IgD-negative memory B cell (primary cell): ENCODE measurements around the gene MEF2B. TPM values are rescaled to one million over a fixed set of nuclear protein-coding genes. Genes with fewer than 3 reads are reported as not detected.

Source experiments
- H3K27ac Mint-ChIP-seq, 3 donors: one replicate each; pipeline ENCODE4 v1.8.0; 2020 to 2022; ENCODE audit warnings: mild to moderate bottlenecking in 3 of 3, mixed read lengths in 3 of 3, moderate library complexity in 1 of 3
- H3K27me3 Mint-ChIP-seq: one replicate; pipeline ENCODE4 v1.8.0; 2021; ENCODE audit warnings: mixed read lengths
- H3K36me3 Mint-ChIP-seq: one replicate; pipeline ENCODE4 v1.8.0; 2020; ENCODE audit warnings: mild to moderate bottlenecking, mixed read lengths
- H3K4me1 Mint-ChIP-seq, 3 donors: one replicate each; pipeline ENCODE4 v1.8.0; 2020 to 2022; ENCODE audit warnings: mixed read lengths in 3 of 3, mild to moderate bottlenecking in 1 of 3
- H3K4me3 Mint-ChIP-seq, 4 donors: one replicate each; pipeline ENCODE4 v1.8.0; 2020 to 2022; ENCODE audit warnings: mild to moderate bottlenecking in 4 of 4, mixed read lengths in 4 of 4, moderate library complexity in 3 of 4
- H3K9me3 Mint-ChIP-seq, 3 donors: one replicate each; pipeline ENCODE4 v1.8.0; 2020 to 2021; ENCODE audit warnings: mixed read lengths in 3 of 3, mild to moderate bottlenecking in 1 of 3
- polyA plus RNA-seq: library from polyadenylated mRNA; unstranded; fragments of 300-500 nt; fragmentation: Illumina TruSeq; gene quantifications from one replicate; pipeline ENCODE4 v1.2.3, GENCODE V29; 2021

MEF2B gene
- polyA plus RNA-seq, 1 donor from 2014 or later: 1.8 TPM

- Mint-ChIP-seq H3K27ac (peak overlapping the region in 2 of 3 donors; percentile 21 to 57), H3K9me3 (peaks cover 0 to 4% (median 4%) of the 10 kb centered on the region in 3 donors), H3K27me3 (peaks cover 12% of the 10 kb centered on the region), H3K36me3 (no peaks in the 10 kb centered on the region), H3K4me1 (peaks cover 20 to 24% (median 23%) of the 10 kb centered on the region in 3 donors), H3K4me3 (peak overlapping the region in 2 of 4 donors; percentile 22 to 69)
Measured at GRCh38 chr19:19205416-19206410, 35.6 kb upstream of the MEF2B start.

DNA sequence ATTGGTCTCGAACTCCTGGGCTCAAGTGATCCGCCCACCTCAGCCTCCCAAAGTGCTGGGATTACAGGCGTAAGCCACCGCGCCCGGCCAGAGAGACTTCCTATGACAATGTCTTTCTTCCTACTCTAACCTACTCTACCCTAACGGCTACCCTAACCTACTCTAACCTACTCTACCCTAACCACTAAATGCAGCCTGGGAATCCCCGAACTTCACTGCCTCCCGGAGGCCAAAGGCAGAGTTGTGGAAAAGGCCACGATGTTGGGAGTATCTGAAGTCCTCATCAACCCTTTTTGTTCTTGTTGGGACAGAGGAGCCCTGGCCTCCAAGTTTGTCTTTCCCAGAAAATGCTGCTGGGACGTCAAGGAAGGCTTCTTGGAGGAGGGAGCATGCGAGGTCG lies 34.1 kb upstream of the MEF2B start:
- Mint-ChIP-seq H3K27me3 (peaks cover 8% of the 10 kb centered on the region), H3K27ac (peak overlapping the region in 1 of 3 donors; percentile 96), H3K4me1 (peaks cover 22 to 24% (median 23%) of the 10 kb centered on the region in 3 donors), H3K4me3 (peak overlapping the region; percentile 67 to 96 (median 81)), H3K9me3 (peaks cover 0 to 4% (median 4%) of the 10 kb centered on the region in 3 donors), H3K36me3 (no peaks in the 10 kb centered on the region)

DNA sequence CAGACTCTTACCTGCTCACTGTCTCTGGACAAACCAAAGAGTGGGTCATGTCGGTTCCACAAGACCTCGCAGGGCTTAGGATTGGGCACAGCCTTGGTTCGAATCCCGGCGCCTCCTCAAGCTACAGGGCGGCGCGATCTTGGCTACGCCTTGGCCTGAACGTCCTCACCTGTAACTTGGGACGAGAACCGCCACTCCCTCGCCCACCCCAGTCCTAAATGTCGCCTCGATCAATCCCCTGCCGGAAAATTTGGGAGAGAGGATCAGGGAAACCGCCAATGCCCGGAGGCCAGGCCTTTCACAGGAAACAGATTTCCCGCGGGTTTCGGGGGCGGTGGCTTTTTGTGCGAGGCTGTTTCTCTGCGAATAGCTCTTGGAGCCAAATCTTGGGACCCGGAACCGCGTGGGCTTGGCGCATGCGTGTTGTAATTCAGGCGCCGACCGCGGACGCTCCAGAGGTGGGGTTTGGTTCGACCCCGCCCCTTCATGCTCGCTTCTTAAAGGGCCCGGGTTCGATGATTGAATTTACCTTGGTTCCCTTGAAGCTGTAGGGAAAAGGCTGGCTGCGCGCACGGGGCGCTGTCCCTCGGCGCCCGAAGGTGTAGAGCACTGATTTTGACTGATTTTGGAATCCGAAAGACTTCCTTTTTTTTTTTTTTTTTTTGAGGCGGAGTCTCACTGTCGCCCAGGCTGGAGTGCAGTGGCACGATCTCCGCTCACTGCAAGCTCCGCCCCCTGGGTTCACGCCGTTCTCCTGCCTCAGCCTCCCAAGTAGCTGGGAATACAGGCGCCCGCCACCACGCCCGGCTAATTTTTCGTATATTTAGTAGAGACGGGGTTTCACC lies 33.2 kb upstream of the MEF2B start, which contains the start of gene NR2C2AP:
TSS of gene NR2C2AP (minus strand) at position 403 of the 845 bp plus-strand sequence. CDS start at position 49, 354 bp downstream.
- Mint-ChIP-seq H3K4me3 (peak within 1 kb of the TSS; percentile 91 to 99 (median 96)), H3K27ac (peak within 1 kb of the TSS; percentile 96 to 97 (median 96)), H3K27me3 (peaks cover 8% of the 10 kb centered on the region), H3K4me1 (peaks cover 22 to 24% (median 23%) of the 10 kb centered on the region in 3 donors), H3K36me3 (no peaks in the 10 kb centered on the region), H3K9me3 (peaks cover 0 to 4% (median 4%) of the 10 kb centered on the region in 3 donors)

- H3K36me3 Mint-ChIP-seq: no peaks in the 10 kb centered on the region
- peak overlapping the region; percentile 91 to 99 (median 96) for H3K4me3 Mint-ChIP-seq
- peaks cover 0 to 4% (median 2%) of the 10 kb centered on the region in 3 donors for H3K9me3 Mint-ChIP-seq
- H3K27ac Mint-ChIP-seq: peak overlapping the region; percentile 96 to 97 (median 96)
- peaks cover 19 to 22% (median 21%) of the 10 kb centered on the region in 3 donors for H3K4me1 Mint-ChIP-seq
- peaks cover 8% of the 10 kb centered on the region for H3K27me3 Mint-ChIP-seq
Measured at GRCh38 chr19:19202707-19203011, 32.6 kb upstream of the MEF2B start.

- H3K9me3 Mint-ChIP-seq: peaks cover 0 to 1% (median 0%) of the 10 kb centered on the region in 3 donors
- H3K4me3 Mint-ChIP-seq: peak overlapping the region; percentile 80 to 99 (median 94)
- peaks cover 14 to 15% (median 15%) of the 10 kb centered on the region in 3 donors for H3K4me1 Mint-ChIP-seq
- no peaks in the 10 kb centered on the region for H3K36me3 Mint-ChIP-seq
- H3K27me3 Mint-ChIP-seq: peaks cover 5% of the 10 kb centered on the region
- peak overlapping the region; percentile 96 to 97 (median 96) for H3K27ac Mint-ChIP-seq
Measured at GRCh38 chr19:19201697-19202630, 31.9 kb upstream of the MEF2B start.

GRCh38 chr19:19193926-19194325 lies 23.9 kb upstream of the MEF2B start:
- Mint-ChIP-seq H3K27me3 (no peaks in the 10 kb centered on the region), H3K27ac (peak overlapping the region in 2 of 3 donors; percentile 55 to 100), H3K9me3 (no peaks in the 10 kb centered on the region), H3K4me3 (peak overlapping the region; percentile 96 to 99 (median 97)), H3K4me1 (peaks cover 12 to 22% (median 19%) of the 10 kb centered on the region in 3 donors), H3K36me3 (no peaks in the 10 kb centered on the region)

DNA sequence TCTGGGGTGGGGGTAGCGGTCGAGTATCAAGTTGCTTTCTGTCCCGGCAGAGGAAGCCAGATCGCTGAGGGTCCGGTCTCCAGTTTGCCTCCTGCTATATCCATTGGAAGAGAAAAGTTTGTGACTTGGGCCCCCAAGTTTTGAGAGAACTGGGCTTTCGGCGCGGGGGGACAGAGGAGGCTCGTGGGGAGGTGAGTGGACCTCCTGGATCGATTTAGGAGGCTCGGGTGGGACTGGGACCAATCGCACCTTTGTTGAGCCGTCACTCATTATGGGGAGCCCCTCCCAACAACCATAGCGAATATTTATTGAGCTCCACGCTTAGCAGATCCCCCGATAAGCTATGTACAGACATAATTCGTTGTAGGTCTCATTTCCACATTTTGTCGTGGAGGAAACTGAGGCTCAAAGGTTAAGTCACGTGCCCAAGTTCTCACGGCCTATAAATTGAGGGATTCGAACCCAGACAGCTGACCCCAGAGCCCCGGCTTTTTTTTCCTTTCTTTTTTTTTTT lies 22.9 kb upstream of the MEF2B start:
- H3K27me3 Mint-ChIP-seq: no peaks in the 10 kb centered on the region
- H3K9me3 Mint-ChIP-seq: no peaks in the 10 kb centered on the region
- peaks cover 12 to 22% (median 19%) of the 10 kb centered on the region in 3 donors for H3K4me1 Mint-ChIP-seq
- H3K27ac Mint-ChIP-seq: peak overlapping the region; percentile 99 to 100 (median 100)
- no peaks in the 10 kb centered on the region for H3K36me3 Mint-ChIP-seq
- peak overlapping the region; percentile 96 to 99 (median 97) for H3K4me3 Mint-ChIP-seq

- H3K27me3 Mint-ChIP-seq: no peaks in the 10 kb centered on the region
- peaks cover 12 to 22% (median 19%) of the 10 kb centered on the region in 3 donors for H3K4me1 Mint-ChIP-seq
- peak within 1 kb of the TSS; percentile 96 to 99 (median 97) for H3K4me3 Mint-ChIP-seq
- H3K27ac Mint-ChIP-seq: peak within 1 kb of the TSS; percentile 99 to 100 (median 100)
- H3K36me3 Mint-ChIP-seq: no peaks in the 10 kb centered on the region
- H3K9me3 Mint-ChIP-seq: no peaks in the 10 kb centered on the region
Measured at GRCh38 chr19:19192078-19192882, 22.2 kb upstream of the MEF2B start, which contains the start of the genes BORCS8 and RFXANK. TSS of gene BORCS8 (minus strand) at chr19:19192152. CDS start at chr19:19192117, 35 bp downstream. TSS of gene RFXANK (plus strand) at chr19:19192258. CDS start at chr19:19193947, 1,689 bp downstream.

DNA sequence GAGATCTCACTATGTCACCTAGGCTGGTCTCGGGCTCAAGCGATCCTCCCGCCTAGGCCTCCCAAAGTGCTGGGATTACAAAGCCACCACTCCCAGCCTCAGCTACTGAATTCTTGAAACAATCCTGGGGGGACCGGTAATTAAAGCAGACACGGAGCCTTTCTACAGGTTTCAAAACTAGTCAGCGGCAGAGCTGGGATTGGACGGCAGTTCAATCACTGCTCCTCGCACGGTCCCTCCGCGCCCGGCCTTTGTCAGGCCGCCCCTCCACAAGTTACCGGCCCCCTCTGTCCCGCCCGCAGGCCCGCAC lies 21.7 kb upstream of the MEF2B start:
- Mint-ChIP-seq H3K4me1 (peaks cover 12 to 24% (median 19%) of the 10 kb centered on the region in 3 donors), H3K9me3 (peaks cover 0 to 3% (median 0%) of the 10 kb centered on the region in 3 donors), H3K27ac (peak overlapping the region; percentile 99 to 100 (median 100)), H3K36me3 (no peaks in the 10 kb centered on the region), H3K4me3 (peak overlapping the region; percentile 96 to 99 (median 97)), H3K27me3 (no peaks in the 10 kb centered on the region)

GRCh38 chr19:19186742-19187141 lies 16.7 kb upstream of the MEF2B start:
- peaks cover 4% of the 10 kb centered on the region for H3K36me3 Mint-ChIP-seq
- H3K4me1 Mint-ChIP-seq: peaks cover 9 to 24% (median 15%) of the 10 kb centered on the region in 3 donors
- peaks cover 0 to 3% (median 0%) of the 10 kb centered on the region in 3 donors for H3K9me3 Mint-ChIP-seq
- peak overlapping the region in 2 of 4 donors; percentile 64 to 76 for H3K4me3 Mint-ChIP-seq
- H3K27me3 Mint-ChIP-seq: no peaks in the 10 kb centered on the region
- H3K27ac Mint-ChIP-seq: peak overlapping the region in 1 of 3 donors; percentile 5

- Mint-ChIP-seq H3K27ac (peak overlapping the region in 2 of 3 donors; percentile 5 to 33), H3K27me3 (no peaks in the 10 kb centered on the region), H3K36me3 (peaks cover 4% of the 10 kb centered on the region), H3K4me1 (peaks cover 7 to 21% (median 11%) of the 10 kb centered on the region in 3 donors), H3K9me3 (peaks cover 0 to 3% (median 0%) of the 10 kb centered on the region in 3 donors), H3K4me3 (peak overlapping the region in 3 of 4 donors; percentile 33 to 76 (median 64))
Measured at GRCh38 chr19:19185853-19186740, 16.0 kb upstream of the MEF2B start.

- Mint-ChIP-seq H3K9me3 (no peaks in the 10 kb centered on the region), H3K27me3 (no peaks in the 10 kb centered on the region), H3K4me1 (peaks cover 5 to 8% (median 6%) of the 10 kb centered on the region in 3 donors), H3K27ac (no peak overlapping the region), H3K36me3 (peaks cover 8% of the 10 kb centered on the region), H3K4me3 (no peak overlapping the region)
Measured at GRCh38 chr19:19181488-19181998, 11.5 kb upstream of the MEF2B start.
